Tongue (tissue), 2 donors: ENCODE measurements around the gene KMT2A. TPM values are rescaled to one million over a fixed set of nuclear protein-coding genes. Genes with fewer than 3 reads are reported as not detected.

Source experiments
- DNase-seq: peaks from one replicate; pipeline ENCODE4 v3.0.0-alpha.2; 2015
- total RNA-seq: library from RNA; depleted of rRNA; stranded (reverse); fragments of >200 nt; gene quantifications from one replicate; pipeline ENCODE4 v1.2.3, GENCODE V29; 2014

The KMT2A gene
- total RNA-seq, 1 donor from 2014 or later: 64.5 TPM

DNA sequence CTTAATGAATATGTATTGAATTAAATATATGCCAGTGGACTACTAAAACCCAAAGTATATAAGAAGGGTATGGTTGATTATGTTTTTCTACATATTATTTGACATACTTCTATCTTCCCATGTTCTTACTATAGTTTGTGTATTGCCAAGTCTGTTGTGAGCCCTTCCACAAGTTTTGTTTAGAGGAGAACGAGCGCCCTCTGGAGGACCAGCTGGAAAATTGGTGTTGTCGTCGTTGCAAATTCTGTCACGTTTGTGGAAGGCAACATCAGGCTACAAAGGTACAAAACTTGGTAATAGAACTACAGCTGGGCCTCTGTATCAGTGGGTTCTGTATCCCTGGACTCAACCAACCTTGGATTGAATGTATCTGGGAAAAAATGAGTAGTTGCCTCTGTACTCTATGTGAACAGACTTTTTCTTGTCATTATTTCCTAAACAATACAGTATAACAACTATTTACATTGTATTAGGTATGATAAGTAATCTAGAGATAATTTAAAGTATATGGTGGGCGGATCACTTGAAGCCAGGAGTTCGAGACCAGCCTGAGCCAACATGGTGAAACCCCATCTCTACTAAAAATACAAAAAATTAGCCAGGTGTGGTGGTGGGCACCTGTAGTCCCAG lies 52.3 kb downstream of the KMT2A start:
- DNase-seq: peak; percentile 92

DNA sequence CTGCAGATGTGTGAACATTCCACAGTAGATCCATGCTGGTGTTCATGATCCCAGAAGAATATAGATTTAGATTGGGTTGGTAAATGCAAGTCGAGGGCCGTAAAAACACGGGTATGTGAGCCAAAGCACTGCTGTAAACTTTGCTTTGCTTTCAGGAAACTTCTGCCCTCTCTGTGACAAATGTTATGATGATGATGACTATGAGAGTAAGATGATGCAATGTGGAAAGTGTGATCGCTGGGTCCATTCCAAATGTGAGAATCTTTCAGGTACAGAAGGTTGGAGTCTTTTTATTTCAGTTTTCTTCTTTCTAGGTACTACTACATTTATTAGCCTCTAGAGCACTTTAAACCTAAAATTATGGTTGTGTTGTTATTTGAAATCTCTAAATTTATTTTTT lies 54.7 kb downstream of the KMT2A start:
- DNase-seq: no peak

- DNase-seq: no peak
Observed at GRCh38 chr11:118497831-118498230, 61.5 kb downstream of the KMT2A start.

DNA sequence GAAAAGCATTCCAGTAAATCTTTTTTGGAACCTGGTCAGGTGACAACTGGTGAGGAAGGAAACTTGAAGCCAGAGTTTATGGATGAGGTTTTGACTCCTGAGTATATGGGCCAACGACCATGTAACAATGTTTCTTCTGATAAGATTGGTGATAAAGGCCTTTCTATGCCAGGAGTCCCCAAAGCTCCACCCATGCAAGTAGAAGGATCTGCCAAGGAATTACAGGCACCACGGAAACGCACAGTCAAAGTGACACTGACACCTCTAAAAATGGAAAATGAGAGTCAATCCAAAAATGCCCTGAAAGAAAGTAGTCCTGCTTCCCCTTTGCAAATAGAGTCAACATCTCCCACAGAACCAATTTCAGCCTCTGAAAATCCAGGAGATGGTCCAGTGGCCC lies 66.9 kb downstream of the KMT2A start:
- no peak for DNase-seq

DNA sequence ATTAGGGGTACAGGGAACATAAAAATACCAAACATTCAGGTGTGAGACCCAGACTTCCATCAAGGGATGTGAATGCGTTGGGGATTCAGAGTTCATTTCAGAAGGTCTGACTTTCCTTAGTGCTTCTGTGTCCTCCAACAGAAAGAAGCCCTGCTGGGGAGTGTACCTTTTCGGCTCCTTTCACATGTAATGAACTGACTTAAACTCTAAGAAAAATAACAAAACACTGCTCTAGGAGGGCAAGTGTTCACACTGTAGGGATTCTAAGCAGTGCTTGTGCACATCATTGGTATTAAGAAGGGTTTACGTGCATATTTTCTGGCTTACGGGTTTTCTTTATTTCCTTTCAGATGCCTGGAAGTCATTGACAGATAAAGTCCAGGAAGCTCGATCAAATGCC lies 75.3 kb downstream of the KMT2A start:
- DNase-seq: no peak

GRCh38 chr11:118514103-118514502 lies 77.8 kb downstream of the KMT2A start:
- no peak for DNase-seq

- no peak for DNase-seq
Observed at GRCh38 chr11:118519549-118519948, 83.3 kb downstream of the KMT2A start.

DNA sequence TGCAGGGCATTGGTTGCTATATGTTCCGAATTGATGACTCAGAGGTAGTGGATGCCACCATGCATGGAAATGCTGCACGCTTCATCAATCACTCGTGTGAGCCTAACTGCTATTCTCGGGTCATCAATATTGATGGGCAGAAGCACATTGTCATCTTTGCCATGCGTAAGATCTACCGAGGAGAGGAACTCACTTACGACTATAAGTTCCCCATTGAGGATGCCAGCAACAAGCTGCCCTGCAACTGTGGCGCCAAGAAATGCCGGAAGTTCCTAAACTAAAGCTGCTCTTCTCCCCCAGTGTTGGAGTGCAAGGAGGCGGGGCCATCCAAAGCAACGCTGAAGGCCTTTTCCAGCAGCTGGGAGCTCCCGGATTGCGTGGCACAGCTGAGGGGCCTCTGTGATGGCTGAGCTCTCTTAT lies 85.6 kb downstream of the KMT2A start:
- DNase-seq: peak; percentile 69

GRCh38 chr11:118522571-118523072 lies 86.3 kb downstream of the KMT2A start:
- peak; percentile 30 for DNase-seq

GRCh38 chr11:118524356-118524755 lies 88.1 kb downstream of the KMT2A start:
- DNase-seq: no peak

DNA sequence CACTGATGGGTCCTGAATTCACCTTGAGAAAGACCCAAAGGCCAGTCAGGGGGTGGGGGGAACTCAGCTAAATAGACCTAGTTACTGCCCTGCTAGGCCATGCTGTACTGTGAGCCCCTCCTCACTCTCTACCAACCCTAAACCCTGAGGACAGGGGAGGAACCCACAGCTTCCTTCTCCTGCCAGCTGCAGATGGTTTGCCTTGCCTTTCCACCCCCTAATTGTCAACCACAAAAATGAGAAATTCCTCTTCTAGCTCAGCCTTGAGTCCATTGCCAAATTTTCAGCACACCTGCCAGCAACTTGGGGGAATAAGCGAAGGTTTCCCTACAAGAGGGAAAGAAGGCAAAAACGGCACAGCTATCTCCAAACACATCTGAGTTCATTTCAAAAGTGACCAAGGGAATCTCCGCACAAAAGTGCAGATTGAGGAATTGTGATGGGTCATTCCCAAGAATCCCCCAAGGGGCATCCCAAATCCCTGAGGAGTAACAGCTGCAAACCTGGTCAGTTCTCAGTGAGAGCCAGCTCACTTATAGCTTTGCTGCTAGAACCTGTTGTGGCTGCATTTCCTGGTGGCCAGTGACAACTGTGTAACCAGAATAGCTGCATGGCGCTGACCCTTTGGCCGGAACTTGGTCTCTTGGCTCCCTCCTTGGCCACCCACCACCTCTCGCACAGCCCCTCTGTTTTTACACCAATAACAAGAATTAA lies 88.6 kb downstream of the KMT2A start:
- peak; percentile 26 for DNase-seq

- DNase-seq: no peak
Observed at GRCh38 chr11:118526688-118527087, 90.4 kb downstream of the KMT2A start.

DNA sequence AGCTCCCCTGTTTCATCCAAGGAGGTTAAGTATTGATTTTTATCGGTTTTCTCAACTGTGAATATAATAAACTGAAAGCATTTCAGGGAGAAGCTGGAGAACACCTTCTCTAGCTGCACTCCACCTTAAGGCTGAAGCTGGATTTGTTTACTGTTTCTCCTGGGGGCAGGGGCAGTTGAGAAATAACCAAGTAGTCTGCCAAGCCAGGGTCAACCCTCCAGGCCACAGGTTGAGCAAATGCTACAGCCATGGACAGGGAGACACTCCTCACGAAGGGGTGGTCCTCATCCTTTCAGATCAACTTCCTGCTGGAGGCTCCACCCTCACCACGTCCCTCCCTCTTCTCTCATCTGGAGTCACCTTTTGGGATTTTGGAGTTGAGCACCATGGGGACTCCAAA lies 90.8 kb downstream of the KMT2A start, which contains the start of gene TTC36:
Gene TTC36 (plus strand): TSS at position 366 of the 400 bp plus-strand sequence. CDS start 21 bp downstream, at position 387.
- DNase-seq: no peak

DNA sequence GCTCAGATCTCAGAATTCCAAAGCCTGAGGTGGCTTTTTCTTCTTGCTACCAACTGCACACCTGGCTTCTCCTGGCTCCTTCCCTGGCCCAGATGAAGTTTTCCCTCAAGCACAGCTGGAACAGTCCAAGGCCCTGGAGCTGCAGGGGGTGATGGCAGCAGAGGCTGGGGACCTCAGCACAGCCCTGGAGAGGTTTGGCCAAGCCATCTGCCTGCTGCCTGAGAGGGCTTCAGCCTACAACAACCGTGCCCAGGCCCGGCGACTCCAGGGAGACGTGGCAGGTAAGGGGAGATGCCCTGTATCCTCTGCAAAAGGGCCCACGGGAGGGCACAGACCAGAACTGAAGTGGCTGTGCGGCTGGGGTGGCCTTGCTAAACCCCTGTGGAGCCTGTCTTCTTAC lies 92.2 kb downstream of the KMT2A start:
- DNase-seq: no peak

DNA sequence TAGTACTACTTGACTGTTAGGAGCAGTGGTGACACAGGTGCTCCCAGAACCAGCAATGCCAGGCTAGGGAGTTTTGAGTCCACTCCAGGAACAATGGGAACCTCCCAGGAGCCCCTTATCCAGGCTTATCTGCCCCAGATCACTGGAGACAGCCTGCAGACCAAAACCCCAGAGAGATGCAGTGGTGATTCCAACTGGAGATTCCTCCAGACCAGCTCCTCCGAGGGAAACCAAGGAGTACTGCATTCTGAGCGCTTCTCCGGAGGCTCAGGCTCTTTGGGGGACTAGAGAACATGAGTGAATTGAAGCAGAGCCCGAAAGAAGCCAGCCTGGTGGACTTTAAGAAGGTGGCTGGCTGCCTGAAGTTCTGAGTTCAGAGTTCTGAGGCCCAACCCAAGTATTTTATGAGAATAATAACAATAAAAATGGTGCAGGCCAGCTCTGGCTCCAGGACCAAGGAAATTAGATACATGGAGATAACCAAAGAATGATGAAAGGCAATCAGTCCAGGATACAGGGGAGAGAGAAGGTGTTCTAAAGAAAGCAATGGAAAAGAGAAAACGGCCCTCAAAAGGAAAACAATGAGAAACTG lies 93.4 kb downstream of the KMT2A start:
- no peak for DNase-seq

DNA sequence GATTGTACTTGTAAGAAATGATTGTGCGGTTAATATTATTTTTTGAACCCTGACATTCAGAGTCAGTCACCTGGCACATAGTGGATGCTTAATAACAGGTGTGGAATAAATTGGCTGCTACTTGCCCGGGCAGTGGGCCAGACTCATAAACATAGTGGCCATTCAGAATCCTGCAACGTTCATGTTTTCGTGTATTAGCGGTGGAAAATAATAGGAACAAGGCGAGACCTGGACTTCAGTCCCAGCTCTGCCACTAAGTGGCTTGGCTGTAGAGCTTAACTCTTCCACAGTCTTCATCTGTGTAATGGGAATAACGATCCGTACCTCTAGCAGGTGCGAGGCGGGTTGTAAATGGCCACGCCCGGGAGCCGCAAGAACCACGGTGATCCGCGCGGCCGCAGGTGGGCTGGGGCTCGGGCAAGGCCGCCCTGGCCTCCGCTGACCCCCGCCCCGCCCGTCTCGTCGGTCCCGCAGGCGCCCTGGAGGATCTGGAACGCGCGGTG lies 93.9 kb downstream of the KMT2A start:
- DNase-seq: peak; percentile 69

DNA sequence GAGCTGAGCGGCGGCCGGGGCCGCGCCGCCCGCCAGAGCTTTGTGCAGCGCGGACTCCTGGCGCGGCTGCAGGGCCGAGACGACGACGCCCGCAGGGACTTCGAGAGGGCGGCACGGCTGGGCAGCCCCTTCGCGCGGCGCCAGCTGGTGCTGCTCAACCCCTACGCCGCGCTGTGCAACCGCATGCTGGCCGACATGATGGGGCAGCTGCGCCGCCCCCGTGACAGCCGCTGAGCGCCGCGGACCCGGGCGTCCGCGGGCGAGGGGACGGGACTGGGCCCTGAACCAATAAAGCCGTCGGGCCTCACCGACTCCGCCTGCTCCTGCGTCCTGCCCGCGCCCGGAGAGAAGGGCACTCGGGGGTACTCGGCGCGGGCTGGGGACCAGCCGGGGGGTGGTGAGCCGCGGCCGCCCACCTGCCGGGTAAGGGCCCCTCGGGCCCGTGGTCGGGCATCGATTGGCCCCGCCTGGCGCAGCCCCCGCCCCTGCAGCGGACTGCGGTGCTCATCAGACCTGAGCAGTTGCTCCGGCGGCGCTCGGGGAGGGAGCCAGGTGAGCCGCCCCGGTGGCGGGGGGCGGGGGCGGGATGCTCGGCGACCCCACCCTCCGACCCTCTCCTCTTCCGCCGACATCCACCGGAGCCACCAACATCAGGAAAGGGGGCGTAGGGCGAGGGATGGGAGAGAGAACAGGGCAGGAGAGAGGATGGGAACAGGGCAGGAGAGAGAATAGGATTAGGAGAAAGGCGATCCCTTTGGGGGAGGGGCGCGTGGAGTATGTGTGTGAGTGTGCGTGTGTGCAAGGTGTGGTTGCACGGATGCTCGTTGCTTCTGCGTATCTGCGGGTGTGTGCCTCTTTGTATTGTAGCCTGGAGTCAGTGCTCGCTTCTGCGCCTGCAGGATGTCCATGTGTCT lies 94.6 kb downstream of the KMT2A start, which contains the start of gene TMEM25:
Gene TMEM25 (plus strand): TSS at position 510 of the 914 bp plus-strand sequence. CDS start 610 bp downstream, outside the sequence.
- DNase-seq: peak; percentile 81

DNA sequence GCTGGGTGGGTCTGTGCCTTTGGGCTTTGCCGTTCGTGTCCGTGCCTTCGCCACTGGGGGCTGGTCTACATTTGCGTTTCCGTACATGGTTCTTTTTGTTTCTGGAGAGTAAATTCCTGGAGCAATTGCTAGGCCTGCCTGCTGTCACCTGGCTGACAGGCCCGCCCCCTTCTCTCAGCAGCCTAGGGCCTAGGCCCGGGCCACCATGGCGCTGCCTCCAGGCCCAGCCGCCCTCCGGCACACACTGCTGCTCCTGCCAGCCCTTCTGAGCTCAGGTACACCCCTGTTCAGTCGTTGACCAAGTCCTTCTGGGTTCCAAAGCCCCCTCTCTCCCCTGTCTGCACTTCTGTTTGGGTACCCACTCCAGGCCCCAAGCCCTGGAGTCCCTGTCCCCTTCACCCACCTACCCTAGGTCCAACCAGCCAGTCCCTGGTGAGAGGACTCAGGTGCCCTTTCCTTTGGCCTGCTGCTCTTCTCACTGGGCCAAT lies 95.3 kb downstream of the KMT2A start:
- no peak for DNase-seq

- no peak for DNase-seq
Observed at GRCh38 chr11:118532091-118532490, 95.8 kb downstream of the KMT2A start.

DNA sequence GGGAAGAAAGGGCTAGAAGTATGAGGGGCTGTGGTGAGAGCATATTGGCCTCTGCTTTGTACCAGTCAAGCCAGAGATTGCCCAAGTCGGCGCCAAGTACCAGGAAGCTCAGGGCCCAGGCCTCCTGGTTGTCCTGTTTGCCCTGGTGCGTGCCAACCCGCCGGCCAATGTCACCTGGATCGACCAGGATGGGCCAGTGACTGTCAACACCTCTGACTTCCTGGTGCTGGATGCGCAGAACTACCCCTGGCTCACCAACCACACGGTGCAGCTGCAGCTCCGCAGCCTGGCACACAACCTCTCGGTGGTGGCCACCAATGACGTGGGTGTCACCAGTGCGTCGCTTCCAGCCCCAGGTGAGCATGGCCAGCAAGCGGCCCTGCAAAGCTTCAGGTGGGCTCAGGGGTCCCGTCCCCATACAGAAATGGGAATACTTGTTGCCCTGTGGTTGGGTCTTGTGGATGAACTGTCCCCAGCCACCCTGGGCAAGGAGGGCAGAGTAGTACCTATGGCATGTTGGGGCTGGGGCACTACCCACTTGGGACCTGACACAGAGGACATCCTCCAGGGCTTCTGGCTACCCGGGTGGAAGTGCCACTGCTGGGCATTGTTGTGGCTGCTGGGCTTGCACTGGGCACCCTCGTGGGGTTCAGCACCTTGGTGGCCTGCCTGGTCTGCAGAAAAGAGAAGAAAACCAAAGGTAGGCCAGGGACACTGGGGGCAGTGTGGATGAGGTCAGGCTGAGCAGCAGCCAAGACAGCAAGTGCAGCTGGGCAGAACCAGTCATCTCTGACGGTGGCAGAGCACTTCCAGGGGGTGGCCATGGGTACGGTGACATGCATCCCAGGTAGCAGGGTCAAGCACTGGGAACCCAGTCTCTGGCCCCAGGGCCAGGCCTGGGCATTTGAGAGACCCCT lies 96.8 kb downstream of the KMT2A start:
- DNase-seq: no peak
